GM23338 (cell line): ENCODE results near the gene CYTH1. TPM values are rescaled to one million over a fixed set of nuclear protein-coding genes. Genes with fewer than 3 reads are reported as not detected.

ENCODE experiments used
- ATAC-seq: fragments of 200-7000 bp; cut with Tn5 transposase; 3 replicates; pipeline ENCODE4 v1.9.1; 2020
- DNase-seq: peaks from one replicate; pipeline ENCODE4 v3.0.0-alpha.2; 2015; ENCODE audit warnings: low spot score
- H2AFZ ChIP-seq: fragments of 200-600 bp; sonication (generic); 2 replicates; pipeline ENCODE4 v1.8.0; 2016; ENCODE audit warnings: antibody characterized with exemption, mild to moderate bottlenecking, moderate library complexity
- H3F3A ChIP-seq: fragments of 200-600 bp; sonication (generic); replicated peaks from 2 replicates; pipeline ENCODE4 v1.8.0; 2017; ENCODE audit warnings: antibody characterized with exemption, mixed run types, low read depth
- H3K27ac ChIP-seq: fragments of 200-600 bp; sonication (generic); 2 replicates; pipeline ENCODE4 v1.6.1; 2016; ENCODE audit warnings: low read depth
- H3K27me3 ChIP-seq: fragments of 200-600 bp; sonication (generic); 2 replicates; pipeline ENCODE4 v1.8.0; 2016; ENCODE audit warnings: mild to moderate bottlenecking, mixed run types, moderate library complexity; ENCODE audit not compliant: insufficient read depth
- H3K36me3 ChIP-seq: fragments of 200-600 bp; sonication (generic); 2 replicates; pipeline ENCODE4 v1.8.0; 2016; ENCODE audit warnings: mild to moderate bottlenecking; ENCODE audit not compliant: insufficient read depth
- H3K4me1 ChIP-seq: fragments of 200-600 bp; sonication (generic); 2 replicates; pipeline ENCODE4 v1.8.0; 2016; ENCODE audit warnings: mild to moderate bottlenecking, moderate library complexity; ENCODE audit not compliant: insufficient read depth
- H3K4me2 ChIP-seq: fragments of 200-600 bp; sonication (generic); 2 replicates; pipeline ENCODE4 v1.7.1; 2017; ENCODE audit warnings: mixed run types
- H3K4me3 ChIP-seq: fragments of 200-600 bp; sonication (generic); 2 replicates; pipeline ENCODE4 v1.6.1; 2016; ENCODE audit warnings: mixed run types
- H3K79me2 ChIP-seq: fragments of 200-600 bp; sonication (generic); replicated peaks from 2 replicates; pipeline ENCODE4 v1.8.0; 2017; ENCODE audit warnings: mild to moderate bottlenecking; ENCODE audit not compliant: insufficient read depth
- H3K9me2 ChIP-seq: fragments of 200-600 bp; sonication (generic); 2 replicates; pipeline ENCODE4 v1.8.0; 2017; ENCODE audit not compliant: insufficient read depth
- H4K20me1 ChIP-seq: fragments of 200-600 bp; sonication (generic); replicated peaks from 2 replicates; pipeline ENCODE4 v1.8.0; 2017; ENCODE audit warnings: mild to moderate bottlenecking; ENCODE audit not compliant: insufficient read depth
- H3K27ac Mint-ChIP-seq: 2 replicates; pipeline ENCODE4 v1.8.0; 2020; ENCODE audit warnings: inconsistent platforms, mild to moderate bottlenecking, moderate library complexity, mixed read lengths
- H3K27me3 Mint-ChIP-seq: 3 replicates; pipeline ENCODE4 v1.8.0; 2022; ENCODE audit warnings: low read depth, mild to moderate bottlenecking, moderate library complexity, mixed read lengths, inconsistent platforms; ENCODE audit not compliant: insufficient read depth, poor library complexity
- H3K36me3 Mint-ChIP-seq: 3 replicates; pipeline ENCODE4 v1.8.0; 2021; ENCODE audit warnings: low read depth, mild to moderate bottlenecking, inconsistent platforms, moderate library complexity, mixed read lengths
- H3K4me1 Mint-ChIP-seq: 3 replicates; pipeline ENCODE4 v1.8.0; 2020; ENCODE audit warnings: mild to moderate bottlenecking, inconsistent platforms, mixed read lengths
- H3K4me3 Mint-ChIP-seq: 3 replicates; pipeline ENCODE4 v1.8.0; 2021; ENCODE audit warnings: moderate library complexity, mild to moderate bottlenecking, inconsistent platforms, mixed read lengths
- H3K9me3 Mint-ChIP-seq: 3 replicates; pipeline ENCODE4 v1.8.0; 2020; ENCODE audit warnings: moderate library complexity, mild to moderate bottlenecking, inconsistent platforms, mixed read lengths
- CREB1 ChIP-seq: fragments of 250-450 bp; sonication (Bioruptor Pico); IDR thresholded peaks from 2 replicates; pipeline ENCODE4 v1.5.0; 2020; ENCODE audit warnings: low read depth, mild to moderate bottlenecking, moderate library complexity
- CTCF ChIP-seq, 2 experiments: fragments of 200-600 bp in 1 of 2; sonication (generic) in 1 of 2; conservative IDR thresholded peaks; 2 replicates each; pipeline versions ENCODE4 v1.5.1 to v1.6.1; 2016 to 2017; ENCODE audit warnings: antibody characterized with exemption in 2 of 2, low read depth in 2 of 2, mild to moderate bottlenecking in 2 of 2, moderate library complexity in 1 of 2
- ETS1 ChIP-seq: IDR thresholded peaks from 2 replicates; pipeline ENCODE4 v1.6.1; 2016; ENCODE audit warnings: antibody characterized with exemption
- EZH2 ChIP-seq: fragments of 200-600 bp; sonication (generic); IDR thresholded peaks from one replicate; pipeline ENCODE4 v1.8.0; 2017; ENCODE audit warnings: antibody characterized with exemption, mild to moderate bottlenecking, low read depth; ENCODE audit not compliant: unreplicated experiment
- EZH2phosphoT487 ChIP-seq: fragments of 200-600 bp; sonication (generic); IDR thresholded peaks from one replicate; pipeline ENCODE4 v1.8.1; 2018; ENCODE audit warnings: antibody characterized with exemption; ENCODE audit not compliant: unreplicated experiment
- JUNB ChIP-seq: IDR thresholded peaks from one replicate; pipeline ENCODE4 v1.6.1; 2016; ENCODE audit warnings: antibody characterized with exemption; ENCODE audit not compliant: unreplicated experiment
- NANOG ChIP-seq: IDR thresholded peaks from 2 replicates; pipeline ENCODE4 v1.6.1; 2016; ENCODE audit warnings: antibody characterized with exemption, borderline replicate concordance
- POLR2AphosphoS5 ChIP-seq: IDR thresholded peaks from 2 replicates; pipeline ENCODE4 v1.6.1; 2016; ENCODE audit warnings: antibody characterized with exemption, low read depth
- STAT1 ChIP-seq: IDR thresholded peaks from one replicate; pipeline ENCODE4 v1.6.1; 2016; ENCODE audit warnings: antibody characterized with exemption; ENCODE audit not compliant: unreplicated experiment
- ZNF114 ChIP-seq: fragments of 250-450 bp; sonication (Bioruptor Pico); IDR thresholded peaks from 2 replicates; pipeline ENCODE4 v1.5.0; 2020; ENCODE audit warnings: mild to moderate bottlenecking, moderate library complexity
- polyA plus RNA-seq: library from polyadenylated mRNA; unstranded; fragments of >200 nt; fragmentation: Nextera tagmentation; extraction: Ambion mirVana; gene quantifications from 2 replicates; pipeline ENCODE4 v1.2.1, GENCODE V29; 2016
- total RNA-seq: library from RNA; depleted of rRNA; stranded (reverse); fragments of >200 nt; shearing (Covaris generic); gene quantifications from 2 replicates; pipeline ENCODE4 v1.2.3, GENCODE V29; 2014
- TF ChIP-seq, protein P1 (sequence below): IDR thresholded peaks from one replicate; pipeline ENCODE4 v1.6.1; 2018; ENCODE audit warnings: antibody characterized with exemption; ENCODE audit not compliant: unreplicated experiment

CYTH1 gene
- total and polyA plus RNA-seq, 2 experiments from 2014 or later, result 13.8 to 14.5 TPM

DNA sequence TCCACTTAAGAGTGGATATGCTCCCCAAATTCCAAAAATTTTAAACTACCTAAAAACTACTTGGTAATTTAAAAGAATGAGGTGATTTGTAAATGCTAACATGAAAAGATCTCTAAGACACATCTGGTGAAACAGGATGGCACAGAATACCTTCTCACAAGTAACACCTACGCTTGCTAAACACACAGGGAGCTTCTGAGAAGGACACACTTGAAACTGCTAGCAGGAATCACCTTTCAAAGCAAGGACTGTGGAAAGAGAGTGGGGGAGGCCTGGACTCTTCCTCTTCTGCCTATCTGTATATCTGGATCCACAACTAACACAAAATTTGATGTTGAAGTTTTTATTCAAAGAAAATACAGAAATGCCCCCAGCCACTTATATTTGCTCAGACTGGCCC, 52.4 kb downstream of the CYTH1 start:
- peaks cover 27% of the 10 kb centered on the region for H3K79me2 ChIP-seq
- H3K27ac Mint-ChIP-seq, result no peak overlapping the region
- ATAC-seq, result no peak

DNA sequence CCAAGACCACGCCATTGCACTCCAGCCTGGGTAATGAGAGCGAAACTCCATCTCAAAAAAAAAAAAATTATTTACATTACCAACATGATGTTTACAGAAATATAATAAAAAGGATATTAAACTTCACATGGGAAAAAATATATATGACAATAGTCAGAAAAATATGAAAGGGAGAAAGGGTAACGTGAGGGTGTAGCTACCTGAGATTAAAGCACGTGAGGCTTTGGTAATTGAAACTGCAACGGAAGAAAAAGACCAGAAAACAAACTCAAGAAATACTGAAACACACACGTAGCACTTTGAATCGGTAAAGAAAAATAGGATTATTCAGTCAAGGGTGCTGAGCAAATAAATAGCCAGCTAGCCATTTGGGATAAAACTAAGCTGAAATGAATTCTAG, 53.6 kb downstream of the CYTH1 start:
- H3K4me2 ChIP-seq, result no peak overlapping the region
- H3F3A ChIP-seq, result peaks cover 5% of the 10 kb centered on the region; the same call in 1 of the 2 replicates
- Mint-ChIP-seq H3K27me3 (peaks cover 6% of the 10 kb centered on the region), H3K4me1 (peaks cover 41% of the 10 kb centered on the region), H3K36me3 (no peaks in the 10 kb centered on the region), H3K9me3 (no peaks in the 10 kb centered on the region), H3K27ac (no peak overlapping the region), H3K4me3 (no peak overlapping the region)
- H4K20me1 ChIP-seq, result peaks cover 10% of the 10 kb centered on the region
- peaks cover 32% of the 10 kb centered on the region for H3K79me2 ChIP-seq
- H3K4me3 ChIP-seq, result no peak overlapping the region
- H3K9me2 ChIP-seq, result no peaks in the 10 kb centered on the region
- H2AFZ ChIP-seq, result no peak overlapping the region
- DNase-seq (no peak), ATAC-seq (no peak)
- H3K27ac ChIP-seq, result no peak overlapping the region
- H3K36me3 ChIP-seq, result no peaks in the 10 kb centered on the region
- no peaks in the 10 kb centered on the region for H3K27me3 ChIP-seq
- peaks cover 24% of the 10 kb centered on the region for H3K4me1 ChIP-seq
- TF ChIP-seq ZNF114 (CRISPR knock-in tag), result no peak
- no peak for TF ChIP-seq JUNB
- no peak for TF ChIP-seq NANOG
- TF ChIP-seq POLR2AphosphoS5, result no peak
- TF ChIP-seq STAT1, result no peak
- no peak for TF ChIP-seq ETS1
- TF ChIP-seq CTCF (conservative IDR thresholded peaks at IDR 0.05; ENCODE audit: low read depth in 2 of 2), result no peak
- TF ChIP-seq EZH2phosphoT487, result no peak
- TF ChIP-seq CREB1 (CRISPR knock-in tag), result no peak
- TF ChIP-seq EZH2, result no peak
- TF ChIP-seq, protein P1, sequence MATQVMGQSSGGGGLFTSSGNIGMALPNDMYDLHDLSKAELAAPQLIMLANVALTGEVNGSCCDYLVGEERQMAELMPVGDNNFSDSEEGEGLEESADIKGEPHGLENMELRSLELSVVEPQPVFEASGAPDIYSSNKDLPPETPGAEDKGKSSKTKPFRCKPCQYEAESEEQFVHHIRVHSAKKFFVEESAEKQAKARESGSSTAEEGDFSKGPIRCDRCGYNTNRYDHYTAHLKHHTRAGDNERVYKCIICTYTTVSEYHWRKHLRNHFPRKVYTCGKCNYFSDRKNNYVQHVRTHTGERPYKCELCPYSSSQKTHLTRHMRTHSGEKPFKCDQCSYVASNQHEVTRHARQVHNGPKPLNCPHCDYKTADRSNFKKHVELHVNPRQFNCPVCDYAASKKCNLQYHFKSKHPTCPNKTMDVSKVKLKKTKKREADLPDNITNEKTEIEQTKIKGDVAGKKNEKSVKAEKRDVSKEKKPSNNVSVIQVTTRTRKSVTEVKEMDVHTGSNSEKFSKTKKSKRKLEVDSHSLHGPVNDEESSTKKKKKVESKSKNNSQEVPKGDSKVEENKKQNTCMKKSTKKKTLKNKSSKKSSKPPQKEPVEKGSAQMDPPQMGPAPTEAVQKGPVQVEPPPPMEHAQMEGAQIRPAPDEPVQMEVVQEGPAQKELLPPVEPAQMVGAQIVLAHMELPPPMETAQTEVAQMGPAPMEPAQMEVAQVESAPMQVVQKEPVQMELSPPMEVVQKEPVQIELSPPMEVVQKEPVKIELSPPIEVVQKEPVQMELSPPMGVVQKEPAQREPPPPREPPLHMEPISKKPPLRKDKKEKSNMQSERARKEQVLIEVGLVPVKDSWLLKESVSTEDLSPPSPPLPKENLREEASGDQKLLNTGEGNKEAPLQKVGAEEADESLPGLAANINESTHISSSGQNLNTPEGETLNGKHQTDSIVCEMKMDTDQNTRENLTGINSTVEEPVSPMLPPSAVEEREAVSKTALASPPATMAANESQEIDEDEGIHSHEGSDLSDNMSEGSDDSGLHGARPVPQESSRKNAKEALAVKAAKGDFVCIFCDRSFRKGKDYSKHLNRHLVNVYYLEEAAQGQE, result no peak

More for the DNA sequence above, 52.4 kb downstream of the CYTH1 start:
- Histone ChIP-seq H3K4me1 (peaks cover 12% of the 10 kb centered on the region), H3K9me2 (no peaks in the 10 kb centered on the region), H3K4me3 (no peak overlapping the region), H3F3A (no peaks in the 10 kb centered on the region), H3K36me3 (no peaks in the 10 kb centered on the region), H4K20me1 (peaks cover 10% of the 10 kb centered on the region), H3K27me3 (no peaks in the 10 kb centered on the region), H3K27ac (no peak overlapping the region), H3K4me2 (no peak overlapping the region), H2AFZ (no peak overlapping the region)
- Mint-ChIP-seq H3K4me3 (no peak overlapping the region), H3K4me1 (peaks cover 30% of the 10 kb centered on the region), H3K36me3 (no peaks in the 10 kb centered on the region), H3K27me3 (peaks cover 2% of the 10 kb centered on the region), H3K9me3 (no peaks in the 10 kb centered on the region)
- DNase-seq, result no peak
- TF ChIP-seq POLR2AphosphoS5 (no peak), JUNB (no peak)
